VCaP (cell line): Measurements from ENCODE around the gene DHDDS.

ENCODE experiments used
- H3K27ac ChIP-seq: fragments of 450-650 bp; 2 replicates; pipeline ENCODE4 v1.5.1; 2017
- TF ChIP-seq, protein P1 (sequence below): fragments of 450-650 bp; conservative IDR thresholded peaks from 2 replicates; pipeline ENCODE4 v1.5.1; 2017; ENCODE audit warnings: mild to moderate bottlenecking, moderate library complexity

Gene DHDDS

DNA sequence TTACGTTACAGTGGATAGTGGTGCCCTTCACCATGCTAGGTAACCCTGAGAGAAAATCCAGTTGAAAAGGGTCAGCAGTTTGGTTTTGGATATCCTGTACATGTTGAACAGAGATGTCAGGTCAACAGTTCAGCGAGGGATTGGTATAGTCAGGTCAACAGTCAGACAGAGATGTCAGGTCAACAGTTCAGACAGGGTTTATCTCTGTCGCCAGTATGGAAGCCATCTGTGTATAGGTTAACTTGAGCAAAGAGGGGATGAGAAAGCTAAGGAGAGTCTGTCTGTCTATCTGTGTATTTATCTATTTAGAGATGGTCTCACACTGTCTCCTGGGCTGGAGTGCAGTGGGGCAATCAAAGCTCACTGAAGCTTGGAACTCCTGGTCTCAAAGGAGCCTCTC, 17.7 kb downstream of the DHDDS start:
- TF ChIP-seq, protein P1, sequence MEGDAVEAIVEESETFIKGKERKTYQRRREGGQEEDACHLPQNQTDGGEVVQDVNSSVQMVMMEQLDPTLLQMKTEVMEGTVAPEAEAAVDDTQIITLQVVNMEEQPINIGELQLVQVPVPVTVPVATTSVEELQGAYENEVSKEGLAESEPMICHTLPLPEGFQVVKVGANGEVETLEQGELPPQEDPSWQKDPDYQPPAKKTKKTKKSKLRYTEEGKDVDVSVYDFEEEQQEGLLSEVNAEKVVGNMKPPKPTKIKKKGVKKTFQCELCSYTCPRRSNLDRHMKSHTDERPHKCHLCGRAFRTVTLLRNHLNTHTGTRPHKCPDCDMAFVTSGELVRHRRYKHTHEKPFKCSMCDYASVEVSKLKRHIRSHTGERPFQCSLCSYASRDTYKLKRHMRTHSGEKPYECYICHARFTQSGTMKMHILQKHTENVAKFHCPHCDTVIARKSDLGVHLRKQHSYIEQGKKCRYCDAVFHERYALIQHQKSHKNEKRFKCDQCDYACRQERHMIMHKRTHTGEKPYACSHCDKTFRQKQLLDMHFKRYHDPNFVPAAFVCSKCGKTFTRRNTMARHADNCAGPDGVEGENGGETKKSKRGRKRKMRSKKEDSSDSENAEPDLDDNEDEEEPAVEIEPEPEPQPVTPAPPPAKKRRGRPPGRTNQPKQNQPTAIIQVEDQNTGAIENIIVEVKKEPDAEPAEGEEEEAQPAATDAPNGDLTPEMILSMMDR, result no peak
- H3K27ac ChIP-seq, result no peak overlapping the region

DNA sequence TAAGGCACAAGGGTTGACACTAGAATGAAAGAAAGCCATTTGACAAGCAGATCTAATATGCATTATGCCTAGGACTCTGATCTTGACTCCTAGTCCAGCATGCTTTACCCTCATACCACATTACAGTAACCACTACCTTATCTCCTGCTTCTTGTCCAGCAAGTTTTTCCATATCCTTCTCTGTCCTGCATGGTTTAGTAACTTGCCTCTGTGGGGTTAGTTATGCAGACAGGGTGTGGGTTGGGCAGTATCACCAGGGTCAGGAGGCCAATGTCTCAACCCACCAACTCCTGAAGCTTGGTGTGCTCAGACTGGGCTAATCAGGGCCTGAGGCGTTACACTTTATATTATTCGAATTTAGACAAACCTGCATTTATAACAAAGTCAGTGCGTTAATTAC, 18.8 kb downstream of the DHDDS start:
- no peak overlapping the region for H3K27ac ChIP-seq
- TF ChIP-seq, protein P1, result no peak

DNA sequence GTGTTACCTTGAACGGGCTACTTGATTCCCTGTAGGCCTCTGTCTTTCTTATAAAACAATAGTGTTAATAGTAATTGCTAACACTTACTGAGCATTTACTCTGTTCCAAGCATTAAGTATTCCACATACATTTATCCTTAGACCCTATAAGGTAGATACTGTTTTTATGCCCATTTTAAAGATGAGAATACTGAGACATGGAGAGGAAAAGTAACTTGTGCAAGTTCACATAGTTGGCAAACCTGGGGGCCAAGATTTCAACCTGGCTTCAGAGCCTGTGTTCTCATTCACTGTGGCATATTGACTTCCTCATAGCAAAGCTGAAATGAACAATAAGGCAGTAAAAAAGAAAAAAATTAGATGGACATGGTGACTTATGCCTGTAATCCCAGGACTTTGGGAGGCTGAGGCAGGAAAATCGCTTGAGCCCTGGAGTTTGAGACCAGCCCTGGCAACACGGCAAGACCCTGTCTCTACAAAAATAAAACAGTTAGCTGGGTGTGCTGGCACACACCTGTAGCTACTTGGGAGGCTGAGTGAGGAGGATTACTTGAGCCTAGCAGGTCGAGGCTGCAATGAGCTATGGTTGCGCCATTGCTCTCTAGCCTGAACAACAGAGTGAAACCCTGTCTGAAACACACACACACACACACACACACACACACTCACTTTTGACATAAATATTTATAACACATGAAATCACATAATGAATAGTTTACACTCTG, 20.5 kb downstream of the DHDDS start:
- TF ChIP-seq, protein P1, result no peak
- H3K27ac ChIP-seq, result no peak overlapping the region

GRCh38 chr1:26459148-26459547, 27.0 kb downstream of the DHDDS start:
- no peak overlapping the region for H3K27ac ChIP-seq
- TF ChIP-seq, protein P1, result no peak

- no peak overlapping the region for H3K27ac ChIP-seq
- TF ChIP-seq, protein P1, result no peak
Observed at GRCh38 chr1:26459573-26460031, 27.5 kb downstream of the DHDDS start.

DNA sequence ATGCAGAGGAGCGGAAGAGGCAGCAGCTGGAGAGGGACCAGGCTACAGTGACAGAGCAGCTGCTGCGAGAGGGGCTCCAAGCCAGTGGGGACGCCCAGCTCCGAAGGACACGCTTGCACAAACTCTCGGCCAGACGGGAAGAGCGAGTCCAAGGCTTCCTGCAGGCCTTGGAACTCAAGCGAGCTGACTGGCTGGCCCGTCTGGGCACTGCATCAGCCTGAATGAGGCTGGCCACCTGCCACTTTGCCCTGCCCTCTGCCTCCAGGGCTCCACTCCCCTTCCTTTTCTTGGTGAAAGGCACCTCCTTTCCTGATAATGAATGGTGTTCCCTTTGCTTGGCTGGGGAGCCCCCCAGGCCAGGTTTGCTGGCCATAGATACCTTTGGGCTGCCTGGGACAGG, 36.8 kb downstream of the DHDDS start:
- TF ChIP-seq, protein P1, result no peak
- H3K27ac ChIP-seq, result no peak overlapping the region

DNA sequence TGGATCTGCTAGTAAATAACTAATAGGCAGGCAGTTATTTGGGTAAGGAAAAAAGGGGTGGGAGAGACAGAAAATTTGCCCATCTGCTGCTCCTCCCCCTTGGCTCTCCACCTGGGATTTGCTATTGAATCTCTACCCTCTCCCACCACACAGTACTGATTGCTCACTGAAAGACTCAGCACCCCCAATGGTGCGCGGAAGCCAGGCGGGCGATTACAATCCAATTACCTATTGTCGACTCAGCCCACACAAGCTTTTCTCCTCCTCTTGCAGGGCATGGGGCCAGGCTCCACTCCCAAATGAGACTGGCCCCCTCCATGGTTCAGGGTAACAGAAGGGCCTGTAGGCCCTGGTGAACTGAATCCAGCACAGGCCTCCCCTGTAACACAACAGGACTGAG, 37.4 kb downstream of the DHDDS start:
- TF ChIP-seq, protein P1, result no peak
- H3K27ac ChIP-seq, result no peak overlapping the region
